Stromal cell of bone marrow (primary cell): ENCODE measurements around the gene STEAP4.
"Not testable (repeated sequence)": the region's sequence is repeated elsewhere in the genome, so short reads cannot be mapped to it uniquely, and the experiment has no call there.

Experiments
- DNase-seq: peaks from one replicate; pipeline ENCODE4 v3.0.0-alpha.2; 2012; ENCODE audit warnings: low read depth

STEAP4 gene

DNA sequence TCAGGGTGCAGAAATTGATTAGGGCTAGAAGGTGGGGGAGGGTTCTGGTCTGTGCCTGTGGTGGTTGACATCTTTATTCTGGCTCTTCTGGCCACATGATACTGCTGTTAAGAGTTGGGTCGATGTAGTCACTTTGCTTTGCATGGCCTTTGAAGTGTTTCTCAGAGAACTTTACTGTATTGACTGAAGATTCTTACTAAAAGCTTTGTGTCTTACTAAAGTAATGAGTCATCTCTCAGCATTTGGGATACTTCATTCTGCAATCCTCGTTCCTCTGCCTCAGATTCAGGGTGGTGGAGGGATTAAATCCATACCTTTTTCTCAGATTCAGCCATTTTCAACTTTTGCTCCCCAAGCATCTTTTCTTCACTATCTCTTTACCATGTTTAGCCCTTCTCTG lies 38.6 kb downstream of the STEAP4 start:
- DNase-seq, result no peak

DNA sequence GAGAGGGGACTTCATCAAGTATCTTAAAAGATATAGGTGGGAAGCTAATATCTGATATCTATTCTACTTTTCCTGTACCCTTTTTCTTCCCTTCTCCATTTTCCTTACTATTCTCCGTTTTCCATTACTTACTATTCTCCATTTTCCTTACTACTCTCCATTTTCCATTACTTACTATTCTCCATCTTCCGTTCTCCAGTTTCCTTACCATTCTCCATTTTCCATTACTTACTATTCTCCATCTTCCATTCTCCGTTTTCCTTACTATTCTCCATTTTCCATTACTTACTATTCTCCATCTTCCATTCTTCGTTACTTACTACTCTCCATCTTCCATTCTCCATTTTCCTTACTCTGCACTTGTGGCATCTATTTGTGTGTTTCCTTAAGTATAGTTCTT lies 39.3 kb downstream of the STEAP4 start:
- DNase-seq, result no peak

DNA sequence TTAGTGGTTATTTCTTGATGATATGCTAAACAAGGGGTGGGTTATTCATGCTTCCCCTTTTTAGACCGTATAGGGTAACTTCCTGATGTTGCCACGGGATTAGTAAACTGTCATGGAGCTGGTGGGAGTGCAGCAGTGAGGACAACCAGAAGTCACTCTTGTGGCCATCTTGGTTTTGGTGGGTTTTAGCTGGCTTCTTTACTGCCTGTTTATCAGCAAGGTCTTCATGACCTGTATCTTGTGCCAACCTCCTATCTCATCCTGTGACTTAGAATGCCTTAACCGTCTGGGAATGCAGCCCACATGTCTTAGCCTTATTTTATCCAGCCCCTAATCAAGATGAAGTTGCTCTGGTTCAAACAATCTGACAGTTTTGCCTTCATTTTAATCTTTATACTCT lies 41.7 kb downstream of the STEAP4 start:
- DNase-seq, result not testable (repeated sequence)

DNA sequence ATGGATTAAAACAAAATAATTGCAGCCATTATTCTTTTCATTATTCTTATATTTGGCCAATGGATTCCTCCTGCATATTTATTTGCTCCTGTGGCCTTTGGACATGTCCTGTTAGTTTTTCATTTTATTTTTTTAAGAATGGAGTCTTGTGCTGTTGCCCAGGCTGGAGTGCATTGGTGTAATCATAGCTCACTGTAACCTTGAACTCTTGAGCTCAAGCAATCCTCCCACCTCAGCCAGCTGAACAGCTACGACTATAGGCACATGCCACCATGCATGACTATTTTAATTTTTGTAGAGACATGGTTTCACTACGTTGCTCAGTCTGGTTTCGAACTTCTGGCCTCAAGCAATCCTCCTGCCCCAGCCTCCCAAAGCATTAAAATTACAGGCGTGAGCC lies 44.1 kb downstream of the STEAP4 start:
- DNase-seq, result no peak

DNA sequence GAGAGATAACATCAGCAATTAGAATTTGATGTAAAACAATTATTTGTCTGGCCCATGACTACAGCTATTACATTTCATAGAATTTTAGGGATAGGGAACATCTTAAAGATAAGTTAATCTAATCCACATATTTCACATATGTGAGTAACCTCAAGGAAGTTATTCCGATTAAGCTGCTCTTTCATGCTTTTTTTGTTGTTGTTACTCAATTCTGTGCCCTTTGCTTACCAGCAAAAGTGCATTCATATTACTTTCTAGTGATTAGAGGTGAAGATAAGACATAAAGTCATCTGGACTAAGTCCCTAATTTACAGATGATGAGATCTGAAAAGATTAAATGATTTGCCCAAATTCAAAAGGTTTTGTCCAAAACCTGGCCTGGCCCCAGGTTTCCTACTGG lies 46.0 kb downstream of the STEAP4 start:
- DNase-seq, result no peak

DNA sequence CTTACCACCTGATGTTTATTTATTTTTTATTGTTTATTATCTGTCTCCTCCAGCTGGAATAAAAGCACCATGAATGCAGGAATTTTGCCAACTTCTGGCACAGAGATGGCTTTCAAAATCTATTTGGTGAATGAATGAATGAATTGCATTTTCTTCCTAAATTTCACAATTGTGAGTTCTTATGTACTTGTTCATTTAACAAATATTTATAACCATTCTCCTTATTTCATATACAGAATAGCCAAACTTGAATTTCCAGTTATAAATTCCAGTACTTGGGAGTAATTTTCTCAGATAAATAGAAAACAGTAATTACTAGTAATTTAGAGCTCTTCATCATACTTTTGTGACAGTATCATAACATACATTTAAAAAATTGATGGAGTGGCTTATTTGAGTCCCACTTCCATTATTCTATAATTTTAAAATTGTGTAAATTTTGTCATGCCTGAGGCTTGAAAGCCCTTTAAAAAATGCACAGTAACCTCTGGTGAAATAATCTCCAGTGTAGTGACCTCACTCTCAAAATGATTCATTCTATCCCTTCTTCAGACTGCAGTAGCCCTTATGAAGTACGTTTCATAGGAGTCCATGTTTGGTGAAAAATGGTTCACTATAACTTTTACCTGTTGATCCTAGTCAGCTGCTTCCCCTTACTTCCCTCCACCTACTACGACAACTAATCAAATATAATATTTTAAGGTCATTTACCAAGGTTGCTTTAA lies 46.9 kb downstream of the STEAP4 start:
- no peak for DNase-seq

DNA sequence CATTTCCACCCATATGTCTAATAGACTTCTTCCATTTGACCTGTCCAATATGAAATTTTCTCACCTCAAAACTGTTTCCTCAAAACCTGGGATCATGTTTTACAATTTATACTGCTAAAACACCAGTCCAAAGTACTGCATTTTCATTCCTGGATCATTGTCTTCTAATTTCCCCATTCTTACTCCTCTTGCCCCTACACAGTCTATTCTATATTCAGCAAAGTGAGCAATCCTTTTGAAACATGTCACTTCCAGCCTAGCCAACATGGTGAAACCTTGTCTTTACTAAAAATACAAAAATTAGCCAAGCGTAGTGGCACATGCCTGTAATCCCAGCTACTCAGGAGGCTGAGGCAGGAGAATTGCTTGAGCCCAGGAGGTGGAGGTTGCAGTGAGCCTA lies 48.4 kb downstream of the STEAP4 start:
- DNase-seq, result not testable (repeated sequence)

DNA sequence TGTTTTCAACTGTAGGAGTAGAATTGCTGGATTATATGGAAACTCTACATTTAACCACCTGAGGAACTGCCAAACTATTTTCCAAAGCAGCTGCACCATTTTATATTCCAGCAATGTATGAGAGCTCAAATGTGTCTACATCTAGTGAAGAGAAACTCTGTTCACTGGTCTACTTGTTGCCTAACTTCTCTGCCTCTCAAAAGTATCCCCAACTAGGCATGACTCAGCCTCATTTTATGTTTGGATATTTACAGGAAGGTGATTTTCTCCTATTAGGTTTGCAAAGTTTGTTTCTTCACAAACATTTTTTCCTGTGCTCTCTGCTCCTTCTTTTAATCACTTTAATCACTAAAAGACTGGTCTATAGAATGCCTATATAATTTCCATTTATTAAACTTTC lies 49.8 kb downstream of the STEAP4 start:
- DNase-seq, result no peak

DNA sequence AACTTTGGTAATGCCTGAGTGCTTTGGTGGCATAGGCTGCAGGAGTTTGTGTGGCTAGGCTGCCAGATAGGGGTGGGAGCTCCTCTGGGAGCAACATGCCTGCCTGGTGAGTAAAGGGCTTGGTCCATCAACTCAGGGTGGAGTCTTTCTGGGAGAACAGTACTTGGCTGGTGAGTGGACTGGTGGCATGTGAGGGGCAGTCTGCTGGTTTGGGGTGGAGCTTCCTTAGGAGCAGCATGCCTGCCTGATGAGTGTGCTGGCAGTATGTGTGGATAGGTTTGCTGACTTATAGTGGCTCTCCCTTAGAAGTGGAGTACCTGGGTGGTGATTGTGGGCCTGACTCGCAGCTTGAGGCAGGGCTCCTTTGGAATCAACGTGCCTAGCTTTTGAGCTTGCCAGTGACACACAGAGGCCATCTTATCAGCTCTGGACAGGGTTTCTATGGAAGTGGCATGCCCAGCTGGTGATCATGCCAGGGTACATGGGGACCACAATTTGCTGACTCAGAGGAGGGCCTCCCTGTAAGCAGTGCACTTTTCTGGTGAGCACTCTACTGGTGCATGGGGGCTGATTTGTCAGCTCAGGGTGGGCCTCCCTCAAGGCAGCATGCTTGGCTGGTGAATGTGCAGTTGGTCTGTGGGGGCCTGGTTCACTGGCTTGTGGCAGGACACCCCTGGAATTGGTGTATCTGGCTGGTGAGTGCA lies 51.8 kb downstream of the STEAP4 start:
- DNase-seq, result peak; percentile 15

DNA sequence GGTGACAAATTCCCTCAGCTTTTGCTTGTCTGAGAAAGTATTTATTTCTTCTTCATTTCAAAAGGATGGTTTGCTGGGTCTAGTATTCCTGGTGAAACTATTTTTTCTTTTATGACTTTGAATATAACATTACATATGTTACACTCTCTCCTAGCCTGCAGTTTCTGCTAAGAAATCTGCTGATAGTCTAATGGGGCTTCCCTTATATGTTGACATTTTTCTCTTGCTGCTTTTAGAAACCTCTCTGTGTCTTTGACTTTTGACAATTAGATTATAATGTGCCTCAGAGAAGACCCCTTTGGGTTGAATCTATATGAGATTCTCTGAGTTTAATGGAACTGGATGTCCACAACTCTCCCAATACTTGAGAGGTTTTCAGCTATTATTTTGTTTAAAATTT lies 53.1 kb downstream of the STEAP4 start:
- no peak for DNase-seq

DNA sequence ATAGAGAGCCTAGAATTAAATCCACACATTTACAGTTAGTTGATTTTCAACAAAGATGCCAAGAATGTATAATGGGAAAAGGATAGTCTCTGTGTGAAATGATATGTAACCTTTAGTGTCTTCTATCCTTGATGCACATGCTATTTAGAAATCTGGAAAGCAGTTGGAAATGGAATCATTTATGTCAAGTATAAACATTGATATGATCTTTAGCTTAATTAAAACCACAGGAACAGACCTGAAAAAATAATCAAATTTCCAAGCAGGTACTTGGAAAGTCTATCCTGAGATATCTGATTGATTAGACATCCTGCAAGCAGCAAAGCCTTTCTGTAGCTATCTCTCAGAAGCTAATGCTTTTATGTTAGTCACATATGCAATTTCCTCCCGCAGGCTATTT lies 62.4 kb downstream of the STEAP4 start:
- DNase-seq, result no peak

DNA sequence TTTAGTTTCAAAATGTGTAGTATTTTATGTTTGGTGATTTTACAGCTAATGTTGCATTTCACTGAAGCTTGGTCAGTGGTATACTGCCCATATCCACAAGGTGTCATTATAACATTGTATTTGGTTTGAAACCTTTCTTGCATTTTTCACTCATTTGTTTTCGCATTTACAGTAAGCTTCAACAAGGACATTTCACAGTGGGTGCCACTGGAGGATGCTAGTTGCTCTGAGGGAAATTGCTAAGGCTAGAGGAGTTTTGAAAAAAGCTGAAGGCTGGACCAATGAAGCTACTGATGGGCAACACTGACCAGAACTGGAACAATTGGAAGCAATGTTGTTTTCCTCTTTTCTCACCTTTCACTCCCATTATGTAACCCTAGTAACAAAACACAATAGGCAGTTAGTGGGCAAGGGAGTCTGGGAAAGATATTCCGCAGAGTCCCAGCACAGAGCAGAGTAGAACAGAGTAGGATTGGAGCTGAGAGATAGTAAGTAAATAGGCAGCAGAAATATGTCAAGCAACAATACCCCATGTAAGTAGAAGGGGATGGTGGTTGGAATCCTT lies 63.3 kb downstream of the STEAP4 start:
- DNase-seq, result peak; percentile 77

DNA sequence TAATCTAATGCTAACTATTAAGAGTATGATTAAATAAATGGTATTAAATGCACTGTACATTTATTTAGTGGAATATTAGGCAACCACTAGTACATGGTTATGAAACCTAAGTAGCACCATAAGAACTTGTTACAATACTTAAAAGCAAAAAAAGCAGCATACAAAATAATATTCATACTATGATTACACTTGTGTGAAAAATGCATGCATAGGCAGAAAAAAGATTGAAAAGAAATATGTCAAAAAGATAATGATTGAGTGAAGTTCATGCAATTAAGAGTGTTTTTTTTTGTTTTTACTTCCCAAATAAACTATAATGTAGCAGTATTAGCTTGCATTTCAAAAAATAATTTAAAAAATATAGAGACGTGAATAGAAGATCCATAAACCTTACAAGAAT lies 66.8 kb downstream of the STEAP4 start:
- no peak for DNase-seq

DNA sequence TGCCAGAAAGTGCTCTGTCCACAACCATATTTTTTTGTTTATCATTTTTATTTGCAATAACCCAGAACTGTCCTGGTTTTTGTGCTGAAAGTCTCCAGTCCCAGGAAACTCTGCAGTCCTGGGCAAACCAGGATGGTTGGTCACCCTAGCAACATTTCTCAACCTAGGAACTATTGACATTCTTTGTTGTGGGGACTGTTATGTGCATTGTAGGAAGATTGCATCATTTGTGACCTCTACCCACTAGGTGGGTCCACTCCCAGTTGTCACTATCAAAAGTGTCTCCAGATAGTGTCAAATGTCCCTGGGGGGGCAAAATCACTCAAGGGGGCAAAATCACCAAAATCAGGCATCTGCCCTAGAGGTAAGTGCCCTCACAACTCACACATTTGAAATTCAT lies 72.9 kb downstream of the STEAP4 start:
- no peak for DNase-seq

DNA sequence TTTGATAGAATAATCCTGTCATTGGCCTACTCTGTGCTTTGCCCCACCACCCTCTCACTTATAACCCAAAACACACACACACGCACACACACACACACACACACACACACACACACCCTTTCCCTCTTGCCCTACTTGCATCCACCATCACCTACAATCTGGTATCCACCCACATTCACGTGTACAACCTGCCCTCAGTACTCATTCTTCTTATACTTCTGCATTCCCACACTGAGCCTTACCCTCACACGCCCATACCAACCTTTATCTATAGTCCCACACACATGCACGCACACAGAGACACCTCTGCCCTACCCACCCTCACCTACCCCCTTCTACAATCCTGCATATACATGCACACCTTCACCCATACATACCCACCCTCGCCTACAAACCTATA lies 76.0 kb downstream of the STEAP4 start:
- no peak for DNase-seq

DNA sequence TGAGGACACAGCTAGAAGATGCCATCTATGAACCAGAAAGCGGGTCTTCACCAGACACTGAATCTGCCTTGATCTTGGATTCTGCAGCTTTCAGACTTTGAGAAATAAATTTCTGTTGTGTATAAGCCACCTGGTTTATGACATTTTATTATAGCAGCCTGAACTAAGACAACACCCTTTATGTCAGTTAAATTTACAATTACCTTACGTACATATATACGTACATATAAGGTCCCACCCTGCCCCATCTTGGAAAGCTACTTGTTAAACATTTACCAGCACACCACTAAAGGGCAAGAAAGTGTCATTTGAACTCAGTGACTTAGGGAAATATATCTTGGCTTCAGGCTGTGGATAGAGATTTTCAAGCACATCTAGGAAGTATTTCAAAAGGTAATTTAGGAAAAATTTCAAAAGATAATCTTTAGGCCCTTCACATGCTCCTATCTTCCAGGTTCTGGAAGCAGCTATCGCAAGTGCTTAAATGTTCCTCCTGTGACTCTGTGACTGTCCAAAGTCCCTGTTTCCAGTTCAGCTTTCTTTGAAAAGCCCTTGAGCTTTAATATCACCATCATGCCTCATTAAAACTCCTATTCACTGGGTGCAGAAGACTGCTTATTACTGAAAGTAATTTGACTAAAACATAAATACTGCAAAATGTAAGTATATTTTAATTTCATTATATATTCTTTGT lies 77.2 kb downstream of the STEAP4 start:
- no peak for DNase-seq

DNA sequence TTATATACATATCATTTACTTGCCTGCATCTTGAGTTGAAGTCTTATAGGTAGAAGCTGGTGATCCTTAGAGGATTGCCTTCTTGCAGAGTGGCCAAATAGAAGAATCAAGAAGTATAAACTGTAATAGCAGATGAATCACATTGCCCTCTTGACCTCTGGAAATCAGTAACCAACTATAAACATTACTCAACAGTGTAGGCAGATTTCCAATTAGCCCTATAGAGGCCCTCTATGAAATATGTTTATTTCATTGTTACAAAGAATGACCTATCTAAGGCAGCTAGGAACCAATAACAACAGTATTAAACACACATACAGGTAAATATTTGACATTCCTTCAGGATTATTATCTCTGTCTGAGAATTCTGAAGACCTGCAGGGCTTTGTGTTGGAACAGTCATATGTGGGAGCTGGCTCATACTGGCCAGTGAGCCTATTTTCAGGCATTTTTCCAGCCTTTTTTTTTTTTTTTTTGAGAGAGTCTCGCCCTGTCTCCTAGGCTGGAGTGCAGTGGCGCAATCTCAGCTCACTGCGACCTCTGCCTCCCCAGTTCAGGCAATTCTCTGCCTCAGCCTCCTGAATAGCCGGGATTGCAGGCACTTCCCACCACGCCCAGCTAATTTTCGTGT lies 79.7 kb downstream of the STEAP4 start:
- peak; percentile 71 for DNase-seq

DNA sequence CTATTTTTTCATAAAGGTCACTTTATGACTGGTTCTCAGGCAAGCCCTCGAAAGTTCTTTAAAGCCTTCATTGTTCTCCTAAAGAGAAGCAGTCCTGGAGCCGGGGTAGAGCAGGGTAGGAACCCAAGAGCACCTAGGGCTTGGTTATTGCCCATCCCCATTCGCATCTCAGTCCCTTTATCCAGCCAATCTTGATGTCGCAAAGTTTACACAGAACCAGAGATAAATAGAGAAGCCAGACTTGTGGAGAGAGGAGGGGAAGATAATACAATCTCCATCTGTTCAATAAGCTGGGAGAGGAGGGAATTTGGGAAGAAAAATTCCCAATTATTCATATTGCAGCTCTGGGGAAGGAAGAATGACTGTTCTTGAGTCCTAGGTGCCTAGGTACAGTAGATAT lies 80.5 kb downstream of the STEAP4 start:
- DNase-seq, result no peak

DNA sequence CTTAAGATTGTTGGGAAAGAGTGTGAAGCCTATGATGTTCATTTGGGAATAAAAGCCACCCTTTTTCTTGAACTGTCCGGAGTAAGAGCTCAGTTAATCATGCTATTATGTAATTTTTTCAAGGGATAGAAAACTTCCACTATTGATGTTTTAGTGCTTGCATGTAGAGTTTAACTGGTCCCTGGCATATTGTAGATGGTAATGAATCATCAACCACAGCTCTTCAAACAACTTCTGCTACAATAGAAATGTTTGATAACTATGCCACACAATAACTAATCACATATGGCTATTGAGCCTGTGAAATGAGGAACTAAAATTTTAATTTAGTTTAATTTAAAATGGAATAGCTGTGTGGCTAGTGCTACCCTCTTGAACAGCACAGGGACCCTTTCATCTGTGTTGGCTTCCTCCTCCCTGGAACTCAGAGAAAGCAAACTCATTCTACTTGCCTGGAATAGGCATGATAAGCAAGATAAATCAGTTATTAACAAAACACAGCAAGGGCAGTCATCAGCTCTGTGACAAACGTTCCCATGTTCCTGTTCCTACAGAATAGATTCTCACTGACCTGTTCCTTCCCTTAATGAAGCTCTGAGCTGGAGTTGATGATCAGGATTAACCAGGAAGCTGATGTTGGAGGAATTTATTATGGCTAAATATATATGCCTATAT lies 82.0 kb downstream of the STEAP4 start:
- peak; percentile 53 for DNase-seq

DNA sequence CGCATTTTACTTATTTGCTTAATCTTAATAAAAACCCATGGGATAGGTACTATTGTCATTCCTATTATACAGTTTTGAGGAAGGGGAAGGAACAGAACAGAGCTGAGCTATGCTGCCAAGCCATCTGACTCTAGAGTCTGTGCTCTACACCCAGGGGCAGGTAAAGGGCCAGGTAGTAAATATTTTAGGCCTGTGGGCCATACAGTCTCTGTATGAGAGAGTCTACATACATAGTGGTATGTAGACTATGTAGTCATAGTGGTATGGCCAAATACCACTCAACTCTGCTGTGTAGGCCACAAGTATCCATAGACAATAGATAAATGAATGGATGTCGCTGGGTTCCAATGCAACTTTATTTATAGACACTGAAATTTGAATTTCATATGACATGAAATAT lies 83.4 kb downstream of the STEAP4 start:
- DNase-seq, result no peak
